ENCODE results near the gene SLC7A10.
A peak's percentile ranks its signal among the peaks of the same experiment; 100 is the strongest.
"Not testable (repeated sequence)": the region's sequence is repeated elsewhere in the genome, so short reads cannot be mapped to it uniquely, and the experiment has no call there.

The SLC7A10 gene

GRCh38 chr19:33177417-33177979, 48.2 kb downstream of the SLC7A10 start:
- no peak for DNase-seq (ENCODE audit: low read depth in 2 of 2)

GRCh38 chr19:33176670-33177416, 48.8 kb downstream of the SLC7A10 start:
- peak; percentile 99 for DNase-seq (ENCODE audit: low read depth in 2 of 2)

GRCh38 chr19:33175886-33176669, 49.6 kb downstream of the SLC7A10 start:
- DNase-seq (ENCODE audit: low read depth in 2 of 2): no peak

GRCh38 chr19:33175156-33175782, 50.4 kb downstream of the SLC7A10 start:
- DNase-seq (ENCODE audit: low read depth in 2 of 2): no peak

- no peak for DNase-seq (ENCODE audit: low read depth in 2 of 2)
Observed at GRCh38 chr19:33174186-33174585, 51.5 kb downstream of the SLC7A10 start.

GRCh38 chr19:33171916-33172359, 53.7 kb downstream of the SLC7A10 start:
- peak; percentile 39 to 44 for DNase-seq (ENCODE audit: low read depth in 2 of 2)

GRCh38 chr19:33171222-33171795, 54.3 kb downstream of the SLC7A10 start:
- no peak for DNase-seq (ENCODE audit: low read depth in 2 of 2)

- DNase-seq (ENCODE audit: low read depth in 2 of 2): no peak
Observed at GRCh38 chr19:33168528-33168927, 57.1 kb downstream of the SLC7A10 start.

- DNase-seq (ENCODE audit: low read depth in 2 of 2): no peak
Observed at GRCh38 chr19:33167438-33167837, 58.2 kb downstream of the SLC7A10 start.

GRCh38 chr19:33166037-33166436, 59.6 kb downstream of the SLC7A10 start:
- DNase-seq (ENCODE audit: low read depth in 2 of 2): not testable (repeated sequence)

- no peak for DNase-seq (ENCODE audit: low read depth in 2 of 2)
Observed at GRCh38 chr19:33163481-33163880, 62.2 kb downstream of the SLC7A10 start.

GRCh38 chr19:33161201-33161600, 64.4 kb downstream of the SLC7A10 start:
- DNase-seq (ENCODE audit: low read depth in 2 of 2): no peak

- no peak for DNase-seq (ENCODE audit: low read depth in 2 of 2)
Observed at GRCh38 chr19:33159893-33160292, 65.8 kb downstream of the SLC7A10 start.

GRCh38 chr19:33159149-33159548, 66.5 kb downstream of the SLC7A10 start:
- no peak for DNase-seq (ENCODE audit: low read depth in 2 of 2)
